Adipocyte (in vitro differentiated cells): Measurements from ENCODE around the gene KRT79.
"Not testable (repeated sequence)": the region's sequence is repeated elsewhere in the genome, so short reads cannot be mapped to it uniquely, and the experiment has no call there.

Experiments
- DNase-seq: peaks from one replicate; pipeline ENCODE4 v3.0.0-alpha.2; 2015; ENCODE audit warnings: low read depth
- H3K27me3 ChIP-seq: replicated peaks from 2 replicates; pipeline ENCODE4 v1.7.0; 2013; ENCODE audit warnings: mild to moderate bottlenecking, low read length, moderate library complexity; ENCODE audit not compliant: control insufficient read depth, insufficient read depth
- H3K36me3 ChIP-seq: 2 replicates; pipeline ENCODE4 v1.7.0; 2013; ENCODE audit warnings: low read length, mild to moderate bottlenecking, moderate library complexity; ENCODE audit not compliant: control insufficient read depth, insufficient read depth, severe bottlenecking
- H3K4me1 ChIP-seq: 2 replicates; pipeline ENCODE4 v1.7.0; 2013; ENCODE audit warnings: mild to moderate bottlenecking, low read length, moderate library complexity; ENCODE audit not compliant: control insufficient read depth, insufficient read depth
- H3K4me3 ChIP-seq: 2 replicates; pipeline ENCODE4 v1.7.0; 2013; ENCODE audit warnings: mild to moderate bottlenecking, low read length, moderate library complexity
- H3K9ac ChIP-seq: 2 replicates; pipeline ENCODE4 v1.7.0; 2013; ENCODE audit warnings: mild to moderate bottlenecking, low read length, moderate library complexity
- H3K9me3 ChIP-seq: 2 replicates; pipeline ENCODE4 v1.7.0; 2013; ENCODE audit warnings: mild to moderate bottlenecking, low read length, moderate library complexity; ENCODE audit not compliant: control insufficient read depth

KRT79 gene

GRCh38 chr12:52833922-52834726, at the start of gene KRT79:
KRT79 (minus strand) TSS chr12:52834311; CDS start chr12:52834260, 51 bp downstream.
- Histone ChIP-seq H3K9ac (no peak within 1 kb of the TSS), H3K4me3 (no peak within 1 kb of the TSS), H3K27me3 (peaks cover 11% of the 10 kb centered on the region), H3K9me3 (no peaks in the 10 kb centered on the region), H3K36me3 (no peaks in the 10 kb centered on the region), H3K4me1 (peaks cover 49% of the 10 kb centered on the region)
- no peak for DNase-seq

- H3K4me3 ChIP-seq, H3K36me3 ChIP-seq, H3K9ac ChIP-seq, DNase-seq, H3K27me3 ChIP-seq, H3K4me1 ChIP-seq, H3K9me3 ChIP-seq: not testable (repeated sequence)
Observed at GRCh38 chr12:52880499-52880898, 46.4 kb upstream of the KRT79 start.

GRCh38 chr12:52879394-52880351, 45.6 kb upstream of the KRT79 start:
- Histone ChIP-seq H3K4me1 (peaks cover 4% of the 10 kb centered on the region), H3K4me3 (no peak overlapping the region), H3K27me3 (no peaks in the 10 kb centered on the region), H3K36me3 (no peaks in the 10 kb centered on the region), H3K9me3 (no peaks in the 10 kb centered on the region), H3K9ac (peak overlapping the region; percentile 2)
- DNase-seq: peak; percentile 96

GRCh38 chr12:52878507-52879393, 44.6 kb upstream of the KRT79 start:
- no peak for DNase-seq
- no peak overlapping the region for H3K4me3 ChIP-seq
- H3K9ac ChIP-seq: peak overlapping the region; percentile 2
- H3K27me3 ChIP-seq: no peaks in the 10 kb centered on the region
- peaks cover 11% of the 10 kb centered on the region for H3K4me1 ChIP-seq
- no peaks in the 10 kb centered on the region for H3K9me3 ChIP-seq
- no peaks in the 10 kb centered on the region for H3K36me3 ChIP-seq

GRCh38 chr12:52877242-52877641, 43.1 kb upstream of the KRT79 start:
- H3K36me3 ChIP-seq: no peaks in the 10 kb centered on the region
- no peaks in the 10 kb centered on the region for H3K27me3 ChIP-seq
- DNase-seq: no peak

GRCh38 chr12:52876372-52876771, 42.3 kb upstream of the KRT79 start:
- Histone ChIP-seq H3K9ac (no peak overlapping the region), H3K4me3 (no peak overlapping the region), H3K36me3 (no peaks in the 10 kb centered on the region), H3K9me3 (no peaks in the 10 kb centered on the region), H3K27me3 (no peaks in the 10 kb centered on the region), H3K4me1 (peaks cover 30% of the 10 kb centered on the region)
- DNase-seq: no peak

More at GRCh38 chr12:52877242-52877641, 43.1 kb upstream of the KRT79 start:
- peaks cover 21% of the 10 kb centered on the region for H3K4me1 ChIP-seq
- no peaks in the 10 kb centered on the region for H3K9me3 ChIP-seq
- H3K4me3 ChIP-seq: no peak overlapping the region
- no peak overlapping the region for H3K9ac ChIP-seq

GRCh38 chr12:52874573-52875435, 40.7 kb upstream of the KRT79 start:
- peak overlapping the region; percentile 67 for H3K4me3 ChIP-seq
- peaks cover 42% of the 10 kb centered on the region for H3K4me1 ChIP-seq
- H3K9ac ChIP-seq: peak overlapping the region; percentile 72
- peak; percentile 45 for DNase-seq
- H3K36me3 ChIP-seq: no peaks in the 10 kb centered on the region
- no peaks in the 10 kb centered on the region for H3K9me3 ChIP-seq
- H3K27me3 ChIP-seq: no peaks in the 10 kb centered on the region

GRCh38 chr12:52873832-52874572, 39.9 kb upstream of the KRT79 start:
- Histone ChIP-seq H3K9ac (peak overlapping the region; percentile 72), H3K9me3 (no peaks in the 10 kb centered on the region), H3K4me1 (peaks cover 42% of the 10 kb centered on the region), H3K36me3 (no peaks in the 10 kb centered on the region), H3K27me3 (no peaks in the 10 kb centered on the region), H3K4me3 (peak overlapping the region; percentile 74)
- peak; percentile 98 for DNase-seq

GRCh38 chr12:52873513-52873831, 39.4 kb upstream of the KRT79 start:
- no peaks in the 10 kb centered on the region for H3K36me3 ChIP-seq
- DNase-seq: no peak
- peak overlapping the region; percentile 71 for H3K9ac ChIP-seq
- no peaks in the 10 kb centered on the region for H3K9me3 ChIP-seq
- H3K27me3 ChIP-seq: no peaks in the 10 kb centered on the region
- peaks cover 42% of the 10 kb centered on the region for H3K4me1 ChIP-seq
- H3K4me3 ChIP-seq: peak overlapping the region; percentile 74
